ENCODE data around the gene HNRNPLL.
"Not testable (repeated sequence)": the region's sequence is repeated elsewhere in the genome, so short reads cannot be mapped to it uniquely, and the experiment has no call there.

Gene HNRNPLL

GRCh38 chr2:38539086-38539485, 63.6 kb downstream of the HNRNPLL start:
- Histone ChIP-seq H3K4me3 (no peak overlapping the region), H3K27ac (no peak overlapping the region), H3K4me1 (peaks cover 0 to 9% (median 4%) of the 10 kb centered on the region in 4 donors), H3K27me3 (peaks cover 0 to 10% of the 10 kb centered on the region in 2 donors), H3K9me3 (no peaks in the 10 kb centered on the region), H3K36me3 (no peaks in the 10 kb centered on the region)
- no peak for TF ChIP-seq CTCF (IDR thresholded peaks at IDR 0.05)
- no peak for DNase-seq
- intact Hi-C loops (cut with DNase I; ENCODE audit: low total_unique reads) = no loop called here

- Histone ChIP-seq H3K27ac (no peak overlapping the region), H3K4me1 (peaks cover 0 to 9% (median 4%) of the 10 kb centered on the region in 4 donors), H3K9me3 (no peaks in the 10 kb centered on the region), H3K4me3 (no peak overlapping the region), H3K27me3 (peaks cover 0 to 8% of the 10 kb centered on the region in 2 donors), H3K36me3 (no peaks in the 10 kb centered on the region)
- no peak for TF ChIP-seq CTCF (IDR thresholded peaks at IDR 0.05)
- intact Hi-C loops (cut with DNase I; ENCODE audit: low total_unique reads) = no loop called here
- no peak for DNase-seq
Measured at GRCh38 chr2:38537937-38538525, 64.7 kb downstream of the HNRNPLL start.

GRCh38 chr2:38537296-38537695, 65.4 kb downstream of the HNRNPLL start:
- H3K36me3 ChIP-seq; H3K9me3 ChIP-seq; intact Hi-C loops (cut with DNase I; ENCODE audit: low total_unique reads); DNase-seq; H3K27ac ChIP-seq; H3K27me3 ChIP-seq; H3K4me3 ChIP-seq; H3K4me1 ChIP-seq: not testable (repeated sequence)

GRCh38 chr2:38535744-38536506, 66.8 kb downstream of the HNRNPLL start:
- peak; percentile 79 to 84 for DNase-seq
- Histone ChIP-seq H3K4me1 (peaks cover 0 to 9% (median 4%) of the 10 kb centered on the region in 4 donors), H3K36me3 (no peaks in the 10 kb centered on the region), H3K27ac (no peak overlapping the region), H3K27me3 (peaks cover 0 to 8% of the 10 kb centered on the region in 2 donors), H3K9me3 (no peaks in the 10 kb centered on the region), H3K4me3 (peak overlapping the region; percentile 47 to 55)
- TF ChIP-seq CTCF (IDR thresholded peaks at IDR 0.05) = peak; percentile 85 to 86
- intact Hi-C loops (cut with DNase I; ENCODE audit: low total_unique reads) = no loop called here

GRCh38 chr2:38535404-38535743, 67.4 kb downstream of the HNRNPLL start:
- Histone ChIP-seq H3K4me3 (peak overlapping the region in 1 of 2 donors; percentile 55), H3K27ac (no peak overlapping the region), H3K9me3 (no peaks in the 10 kb centered on the region), H3K36me3 (no peaks in the 10 kb centered on the region), H3K27me3 (peaks cover 0 to 8% of the 10 kb centered on the region in 2 donors), H3K4me1 (peaks cover 0 to 9% (median 4%) of the 10 kb centered on the region in 4 donors)
- intact Hi-C loops (cut with DNase I; ENCODE audit: low total_unique reads) = no loop called here
- no peak for TF ChIP-seq CTCF (IDR thresholded peaks at IDR 0.05)
- no peak for DNase-seq

- intact Hi-C loops (cut with DNase I; ENCODE audit: low total_unique reads) = no loop called here
- no peak overlapping the region for H3K4me3 ChIP-seq
- H3K4me1 ChIP-seq = peaks cover 0 to 9% (median 4%) of the 10 kb centered on the region in 4 donors
- H3K27ac ChIP-seq = no peak overlapping the region
- no peak for DNase-seq
- no peak for TF ChIP-seq CTCF (IDR thresholded peaks at IDR 0.05)
- H3K9me3 ChIP-seq = no peaks in the 10 kb centered on the region
- peaks cover 0 to 8% of the 10 kb centered on the region in 2 donors for H3K27me3 ChIP-seq
- no peaks in the 10 kb centered on the region for H3K36me3 ChIP-seq
Measured at GRCh38 chr2:38534746-38535403, 67.9 kb downstream of the HNRNPLL start.

Measured in tibial artery (tissue), 4 donors.